ENCODE results near the gene RAB41.

DNA sequence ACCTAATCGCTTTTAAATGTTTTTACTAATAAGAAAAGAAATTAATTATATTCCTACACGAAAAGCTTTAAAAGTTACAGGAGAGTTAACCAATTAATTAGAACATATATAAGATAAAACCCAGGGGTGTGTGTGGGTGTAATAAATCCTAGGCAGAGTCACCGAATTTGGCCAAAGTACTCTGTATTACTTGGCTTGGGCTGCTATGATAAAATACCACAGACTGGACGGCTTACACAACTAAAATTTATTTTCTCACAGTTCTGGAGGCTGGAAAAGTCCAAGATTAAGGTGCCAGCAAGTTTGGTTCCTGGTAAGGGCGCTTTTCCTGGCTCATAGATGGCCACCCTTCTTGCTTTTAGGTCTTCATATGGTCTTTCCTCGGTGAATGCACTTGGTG, 37.1 kb upstream of the RAB41 start:
- TF ChIP-seq JUND (IDR thresholded peaks at IDR 0.05) (no peak), FOSL2 (IDR thresholded peaks at IDR 0.05; ENCODE audit: borderline replicate concordance, low read depth) (no peak), TAF1 (IDR thresholded peaks at IDR 0.05; ENCODE audit: borderline replicate concordance, low read depth, low read length) (no peak), EP300 (IDR thresholded peaks at IDR 0.05; ENCODE audit: borderline replicate concordance in 1 of 2, low read depth in 1 of 2, low read length in 1 of 2) (no peak), FOXM1 (IDR thresholded peaks at IDR 0.05; ENCODE audit: low read depth) (no peak), TEAD4 (IDR thresholded peaks at IDR 0.05; ENCODE audit: borderline replicate concordance, insufficient read depth) (no peak)
- TF ChIP-seq, protein P1, sequence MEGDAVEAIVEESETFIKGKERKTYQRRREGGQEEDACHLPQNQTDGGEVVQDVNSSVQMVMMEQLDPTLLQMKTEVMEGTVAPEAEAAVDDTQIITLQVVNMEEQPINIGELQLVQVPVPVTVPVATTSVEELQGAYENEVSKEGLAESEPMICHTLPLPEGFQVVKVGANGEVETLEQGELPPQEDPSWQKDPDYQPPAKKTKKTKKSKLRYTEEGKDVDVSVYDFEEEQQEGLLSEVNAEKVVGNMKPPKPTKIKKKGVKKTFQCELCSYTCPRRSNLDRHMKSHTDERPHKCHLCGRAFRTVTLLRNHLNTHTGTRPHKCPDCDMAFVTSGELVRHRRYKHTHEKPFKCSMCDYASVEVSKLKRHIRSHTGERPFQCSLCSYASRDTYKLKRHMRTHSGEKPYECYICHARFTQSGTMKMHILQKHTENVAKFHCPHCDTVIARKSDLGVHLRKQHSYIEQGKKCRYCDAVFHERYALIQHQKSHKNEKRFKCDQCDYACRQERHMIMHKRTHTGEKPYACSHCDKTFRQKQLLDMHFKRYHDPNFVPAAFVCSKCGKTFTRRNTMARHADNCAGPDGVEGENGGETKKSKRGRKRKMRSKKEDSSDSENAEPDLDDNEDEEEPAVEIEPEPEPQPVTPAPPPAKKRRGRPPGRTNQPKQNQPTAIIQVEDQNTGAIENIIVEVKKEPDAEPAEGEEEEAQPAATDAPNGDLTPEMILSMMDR (IDR thresholded peaks at IDR 0.05) = no peak

All from SK-N-SH (cell line).